Stomach (tissue), 4 donors: ENCODE measurements around the gene MPC2.

Source experiments
- POLR2A ChIP-seq, 4 donors: fragments of 450-650 bp; IDR thresholded peaks; one replicate each; pipeline ENCODE4 v1.6.1; 2016; ENCODE audit warnings: antibody characterized with exemption in 4 of 4, control low read depth in 2 of 4, mild to moderate bottlenecking in 1 of 4, moderate library complexity in 1 of 4
- TF ChIP-seq, protein P1 (sequence below), 7 experiments: fragments of 450-650 bp in 4 of 7; fragments of 200-600 bp in 3 of 7; sonication (generic) in 3 of 7; IDR thresholded peaks; one replicate each; pipeline ENCODE4 v1.5.1; 2016 to 2019; ENCODE audit warnings: antibody characterized with exemption in 7 of 7, control low read depth in 2 of 7, mild to moderate bottlenecking in 1 of 7

DNA sequence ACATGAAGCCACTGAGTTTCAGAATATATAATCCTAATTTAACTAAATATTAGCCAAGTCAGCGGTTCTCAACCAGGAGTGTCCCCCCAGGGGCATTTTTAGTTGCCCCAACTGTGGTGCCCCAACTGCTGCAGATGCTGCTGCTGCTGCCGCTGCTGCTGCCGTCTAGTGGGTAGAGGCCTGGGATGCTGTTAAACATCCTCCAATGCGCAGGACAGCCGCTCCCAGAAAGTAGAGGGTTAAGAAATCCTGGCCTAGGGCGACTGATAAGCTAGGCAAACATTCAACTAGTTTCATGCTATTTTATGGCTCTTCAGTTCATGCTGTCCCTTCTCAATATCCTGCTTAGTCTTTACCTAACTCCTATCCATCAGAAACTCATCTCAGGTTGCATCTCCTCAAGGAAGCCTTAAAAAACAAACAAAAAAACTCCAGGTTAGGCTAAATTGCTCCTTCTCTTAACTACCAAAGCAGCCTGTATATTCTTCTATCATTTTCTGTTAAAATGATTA is 10.3 kb downstream of the MPC2 start:
- TF ChIP-seq, protein P1, sequence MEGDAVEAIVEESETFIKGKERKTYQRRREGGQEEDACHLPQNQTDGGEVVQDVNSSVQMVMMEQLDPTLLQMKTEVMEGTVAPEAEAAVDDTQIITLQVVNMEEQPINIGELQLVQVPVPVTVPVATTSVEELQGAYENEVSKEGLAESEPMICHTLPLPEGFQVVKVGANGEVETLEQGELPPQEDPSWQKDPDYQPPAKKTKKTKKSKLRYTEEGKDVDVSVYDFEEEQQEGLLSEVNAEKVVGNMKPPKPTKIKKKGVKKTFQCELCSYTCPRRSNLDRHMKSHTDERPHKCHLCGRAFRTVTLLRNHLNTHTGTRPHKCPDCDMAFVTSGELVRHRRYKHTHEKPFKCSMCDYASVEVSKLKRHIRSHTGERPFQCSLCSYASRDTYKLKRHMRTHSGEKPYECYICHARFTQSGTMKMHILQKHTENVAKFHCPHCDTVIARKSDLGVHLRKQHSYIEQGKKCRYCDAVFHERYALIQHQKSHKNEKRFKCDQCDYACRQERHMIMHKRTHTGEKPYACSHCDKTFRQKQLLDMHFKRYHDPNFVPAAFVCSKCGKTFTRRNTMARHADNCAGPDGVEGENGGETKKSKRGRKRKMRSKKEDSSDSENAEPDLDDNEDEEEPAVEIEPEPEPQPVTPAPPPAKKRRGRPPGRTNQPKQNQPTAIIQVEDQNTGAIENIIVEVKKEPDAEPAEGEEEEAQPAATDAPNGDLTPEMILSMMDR (IDR thresholded peaks at IDR 0.05) = no peak
- TF ChIP-seq POLR2A (IDR thresholded peaks at IDR 0.05) = no peak
